22Rv1 (cell line): Measurements from ENCODE around the gene CCDC142.

Source experiments
- H3K27ac ChIP-seq: fragments of 450-650 bp; 2 replicates; pipeline ENCODE4 v1.5.1; 2017
- ZFX ChIP-seq: fragments of 450-650 bp; IDR thresholded peaks from 2 replicates; pipeline ENCODE4 v1.6.1; 2017; ENCODE audit warnings: antibody characterized with exemption, borderline replicate concordance
- TF ChIP-seq, protein P1 (sequence below): fragments of 450-650 bp; IDR thresholded peaks from 2 replicates; pipeline ENCODE4 v1.5.1; 2017; ENCODE audit warnings: mild to moderate bottlenecking

CCDC142 gene

DNA sequence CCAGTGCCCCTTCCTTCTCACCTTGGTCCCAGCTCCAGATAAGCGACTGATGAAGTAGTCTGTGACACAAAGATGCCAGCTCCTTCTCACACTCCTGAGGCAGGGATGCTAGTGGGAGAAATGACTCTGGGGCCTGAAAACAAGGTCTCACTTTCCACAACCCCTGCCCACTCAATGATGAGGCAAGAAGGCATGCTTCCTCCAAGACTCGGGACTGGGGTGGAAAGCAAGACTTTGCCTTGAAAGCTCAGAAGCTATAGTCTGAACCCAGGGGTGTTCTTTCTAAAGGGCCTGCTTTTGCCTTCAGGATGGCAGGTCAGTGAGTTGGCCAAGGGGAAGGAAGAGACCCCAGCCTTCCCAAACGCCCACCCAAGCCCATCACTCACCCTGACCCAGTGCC, 1.4 kb downstream of the CCDC142 start:
- no peak for TF ChIP-seq ZFX
- TF ChIP-seq, protein P1, sequence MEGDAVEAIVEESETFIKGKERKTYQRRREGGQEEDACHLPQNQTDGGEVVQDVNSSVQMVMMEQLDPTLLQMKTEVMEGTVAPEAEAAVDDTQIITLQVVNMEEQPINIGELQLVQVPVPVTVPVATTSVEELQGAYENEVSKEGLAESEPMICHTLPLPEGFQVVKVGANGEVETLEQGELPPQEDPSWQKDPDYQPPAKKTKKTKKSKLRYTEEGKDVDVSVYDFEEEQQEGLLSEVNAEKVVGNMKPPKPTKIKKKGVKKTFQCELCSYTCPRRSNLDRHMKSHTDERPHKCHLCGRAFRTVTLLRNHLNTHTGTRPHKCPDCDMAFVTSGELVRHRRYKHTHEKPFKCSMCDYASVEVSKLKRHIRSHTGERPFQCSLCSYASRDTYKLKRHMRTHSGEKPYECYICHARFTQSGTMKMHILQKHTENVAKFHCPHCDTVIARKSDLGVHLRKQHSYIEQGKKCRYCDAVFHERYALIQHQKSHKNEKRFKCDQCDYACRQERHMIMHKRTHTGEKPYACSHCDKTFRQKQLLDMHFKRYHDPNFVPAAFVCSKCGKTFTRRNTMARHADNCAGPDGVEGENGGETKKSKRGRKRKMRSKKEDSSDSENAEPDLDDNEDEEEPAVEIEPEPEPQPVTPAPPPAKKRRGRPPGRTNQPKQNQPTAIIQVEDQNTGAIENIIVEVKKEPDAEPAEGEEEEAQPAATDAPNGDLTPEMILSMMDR: no peak
- peak overlapping the region; percentile 84 for H3K27ac ChIP-seq

DNA sequence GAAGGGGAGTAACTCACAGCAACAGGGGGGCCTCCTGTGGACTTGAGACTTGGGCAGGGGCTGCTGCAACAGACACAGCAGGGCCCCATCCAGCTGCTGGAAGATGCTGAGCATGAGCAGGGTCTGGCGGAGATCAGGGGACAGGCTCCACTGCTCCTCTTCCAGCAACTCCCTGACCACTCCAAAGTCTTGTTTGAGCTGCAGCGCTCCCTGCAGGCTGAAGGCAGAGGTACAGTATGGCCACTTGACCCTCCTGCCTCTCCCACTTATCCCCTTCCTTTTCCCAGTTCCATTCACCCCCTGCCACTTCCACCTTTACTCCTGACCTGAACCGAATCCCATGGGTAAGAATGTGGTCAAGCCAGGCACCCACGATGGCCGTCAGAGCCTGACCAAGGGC, 7.9 kb downstream of the CCDC142 start:
- no peak overlapping the region for H3K27ac ChIP-seq
- TF ChIP-seq, protein P1: peak; percentile 29
- no peak for TF ChIP-seq ZFX

DNA sequence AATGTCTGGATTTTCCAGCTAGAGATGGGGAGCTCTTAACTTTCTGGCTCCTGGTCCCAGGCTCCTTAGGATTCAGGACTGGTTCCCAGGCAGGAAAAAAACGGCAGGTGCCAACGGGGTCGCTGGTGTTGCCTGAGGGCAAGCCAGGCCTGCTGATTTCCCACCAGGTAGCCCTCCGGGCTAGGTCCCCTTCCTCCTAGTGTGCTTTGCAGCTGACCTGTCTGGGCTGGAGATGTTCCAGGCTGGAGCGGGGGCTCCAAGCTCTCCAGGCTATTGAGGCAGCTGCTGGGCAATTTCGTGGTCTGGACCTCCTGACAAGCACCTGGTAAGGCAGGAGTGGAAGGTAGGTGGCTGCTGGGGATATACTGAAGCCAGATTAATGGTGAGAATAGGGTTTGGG, 8.3 kb downstream of the CCDC142 start:
- no peak overlapping the region for H3K27ac ChIP-seq
- TF ChIP-seq ZFX: no peak
- TF ChIP-seq, protein P1: no peak

DNA sequence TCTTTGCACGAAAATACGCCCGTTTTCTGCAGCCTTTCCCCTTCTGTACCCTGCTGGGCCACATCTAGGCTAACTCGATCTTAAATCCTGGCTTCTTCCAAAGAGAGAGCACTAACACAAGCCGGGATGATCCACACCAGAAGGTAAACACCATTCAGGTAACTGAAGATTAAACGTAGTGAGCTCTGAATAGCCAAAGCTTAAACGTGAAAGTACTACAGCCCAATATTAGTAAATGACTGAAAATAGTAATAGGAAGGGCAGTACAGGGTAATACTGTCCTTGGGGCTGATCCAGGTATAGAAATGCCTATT, 9.9 kb downstream of the CCDC142 start:
- no peak for TF ChIP-seq ZFX
- TF ChIP-seq, protein P1: no peak
- H3K27ac ChIP-seq: peak overlapping the region; percentile 99

DNA sequence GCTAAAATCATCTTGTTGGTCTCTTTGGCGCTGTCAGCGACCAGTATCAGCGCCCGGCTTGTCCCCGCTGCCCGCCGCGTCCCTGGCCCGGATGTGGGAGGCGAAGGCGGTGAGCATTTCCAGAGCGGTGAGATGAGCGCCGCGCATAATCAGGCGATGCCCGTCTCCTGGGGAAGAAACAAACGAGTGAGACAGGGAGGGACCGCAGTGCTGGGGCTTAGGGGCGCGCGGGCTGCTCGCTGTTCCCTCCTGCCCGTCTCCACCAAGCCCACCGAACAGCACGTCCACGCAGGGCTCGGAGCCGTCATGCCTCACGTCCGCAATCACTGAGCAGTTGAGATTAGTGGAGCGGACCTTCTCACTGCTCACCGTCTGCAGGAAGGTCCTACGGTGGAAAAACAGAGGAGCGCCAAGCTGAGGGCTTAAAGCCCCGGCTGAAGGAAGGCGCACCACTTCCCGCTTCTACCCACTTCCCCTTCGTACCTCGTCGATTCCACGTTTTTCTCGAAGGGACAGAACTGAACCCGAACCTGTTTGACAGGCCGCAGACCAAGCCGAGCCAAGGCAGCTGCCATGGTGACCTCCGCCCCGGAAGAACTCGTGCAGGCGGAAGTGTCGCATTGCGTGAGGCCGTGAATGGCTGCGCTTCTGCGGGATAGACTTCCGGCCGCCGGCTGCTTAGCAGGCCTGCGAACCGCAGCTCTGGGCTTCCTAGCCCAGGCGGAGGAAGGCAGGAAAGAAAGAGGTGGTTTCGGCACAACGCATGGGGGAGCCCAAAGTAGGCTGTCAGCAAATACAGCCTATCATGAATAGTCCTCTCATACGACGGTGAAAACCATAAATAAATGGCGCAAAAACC, 10.5 kb downstream of the CCDC142 start, which contains the start of gene MRPL53:
Gene MRPL53, minus strand, starts transcription at position 595 of the 859 bp plus-strand sequence. Its CDS starts 20 bp downstream, at position 575.
- TF ChIP-seq ZFX: no peak
- TF ChIP-seq, protein P1: no peak

DNA sequence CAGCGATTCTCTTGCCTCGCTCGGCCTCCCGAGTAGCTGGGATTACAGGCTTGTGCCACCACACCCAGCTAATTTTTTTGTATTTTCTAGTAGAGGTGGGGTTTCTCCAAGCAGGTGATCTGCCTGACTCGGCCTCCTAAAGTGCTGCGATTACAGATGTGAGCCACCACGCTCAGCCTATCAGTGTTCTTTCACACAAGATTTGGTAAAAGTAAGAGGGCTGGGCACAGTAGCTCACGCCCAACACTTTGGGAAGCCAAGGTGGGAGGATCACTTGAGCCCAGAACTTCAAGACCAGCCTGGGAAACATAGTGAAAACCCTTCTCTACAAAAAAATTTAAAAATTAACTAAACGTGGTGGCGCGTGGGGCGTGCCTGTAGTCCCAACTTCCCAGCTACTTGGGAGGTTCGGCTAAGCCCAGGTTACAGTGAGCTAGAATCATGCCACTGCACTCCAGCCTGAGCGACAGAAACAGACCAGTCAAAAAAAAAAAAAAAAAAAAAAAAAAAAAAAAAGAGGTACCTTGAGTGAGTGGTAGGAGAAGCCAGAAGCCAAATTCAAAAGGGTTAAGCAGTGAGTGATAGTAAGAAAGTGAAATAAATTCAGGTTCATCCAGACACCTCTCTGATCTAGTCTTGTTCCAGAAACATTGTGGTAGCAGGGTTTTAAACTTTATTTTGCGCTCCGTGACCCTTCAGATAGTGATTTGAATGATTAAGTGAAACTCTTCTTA, 11.3 kb downstream of the CCDC142 start:
- H3K27ac ChIP-seq: peak overlapping the region; percentile 99
- TF ChIP-seq, protein P1: no peak
- TF ChIP-seq ZFX: no peak

More for the DNA sequence above, 10.5 kb downstream of the CCDC142 start, which contains the start of gene MRPL53:
- H3K27ac ChIP-seq: peak within 1 kb of the TSS; percentile 99

DNA sequence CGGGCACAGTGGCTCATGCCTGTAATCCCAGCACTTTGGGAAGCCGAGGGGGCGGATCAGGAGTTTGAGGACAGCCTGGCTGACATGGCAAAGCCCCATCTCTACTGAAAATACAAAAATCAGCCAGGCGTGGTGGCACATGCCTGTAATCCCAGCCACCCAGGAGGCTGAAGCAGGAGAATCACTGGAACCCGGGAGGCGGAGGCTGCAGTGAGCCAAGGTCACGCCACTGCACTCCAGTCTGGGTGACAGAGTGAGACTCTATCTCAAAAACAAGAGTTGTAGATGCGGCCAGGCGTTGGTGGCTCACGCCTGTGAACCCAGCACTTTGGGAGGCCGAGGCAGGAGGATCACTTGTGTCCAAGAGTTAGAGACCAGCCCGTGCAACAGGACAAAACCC, 12.1 kb downstream of the CCDC142 start:
- peak overlapping the region; percentile 99 for H3K27ac ChIP-seq
